Endodermal cell (in vitro differentiated cells): ENCODE data around the gene ELFN1. TPM values are rescaled to one million over a fixed set of nuclear protein-coding genes. Genes with fewer than 3 reads are reported as not detected.
"Not testable (repeated sequence)": the region's sequence is repeated elsewhere in the genome, so short reads cannot be mapped to it uniquely, and the experiment has no call there.

Source experiments
- DNase-seq: peaks from one replicate; pipeline ENCODE4 v3.0.0-alpha.2; 2017
- H3K27ac ChIP-seq: 2 replicates; pipeline ENCODE4 v1.5.1; 2013; ENCODE audit warnings: mild to moderate bottlenecking, low read depth, low read length, moderate library complexity
- H3K27me3 ChIP-seq: 2 replicates; pipeline ENCODE4 v1.6.1; 2013; ENCODE audit warnings: mild to moderate bottlenecking, low read length, moderate library complexity; ENCODE audit not compliant: insufficient read depth, control insufficient read depth, poor library complexity, severe bottlenecking
- H3K36me3 ChIP-seq: 2 replicates; pipeline ENCODE4 v1.7.0; 2013; ENCODE audit warnings: mild to moderate bottlenecking, low read length, moderate library complexity; ENCODE audit not compliant: control insufficient read depth, insufficient read depth
- H3K4me1 ChIP-seq: one replicate; pipeline ENCODE4 v1.7.0; 2013; ENCODE audit warnings: low read length; ENCODE audit not compliant: control insufficient read depth, insufficient read depth
- H3K4me3 ChIP-seq: 2 replicates; pipeline ENCODE4 v1.5.1; 2013; ENCODE audit warnings: mild to moderate bottlenecking, low read length, moderate library complexity
- H3K9ac ChIP-seq: 2 replicates; pipeline ENCODE4 v1.6.1; 2013; ENCODE audit warnings: mild to moderate bottlenecking, low read length, moderate library complexity; ENCODE audit not compliant: poor library complexity, severe bottlenecking; ENCODE audit errors: extremely low read depth
- H3K9me3 ChIP-seq: 2 replicates; pipeline ENCODE4 v1.6.1; 2013; ENCODE audit warnings: mild to moderate bottlenecking, low read length, moderate library complexity; ENCODE audit not compliant: control insufficient read depth
- H3K27ac Mint-ChIP-seq: 2 replicates; pipeline ENCODE4 v1.8.0; 2020; ENCODE audit warnings: mixed read lengths
- H3K27me3 Mint-ChIP-seq: 2 replicates; pipeline ENCODE4 v1.8.0; 2021; ENCODE audit warnings: mild to moderate bottlenecking, mixed read lengths; ENCODE audit not compliant: insufficient read depth
- H3K36me3 Mint-ChIP-seq: 2 replicates; pipeline ENCODE4 v1.8.0; 2020; ENCODE audit warnings: low read depth, mixed read lengths
- H3K4me1 Mint-ChIP-seq: 2 replicates; pipeline ENCODE4 v1.8.0; 2020; ENCODE audit warnings: mixed read lengths
- H3K4me3 Mint-ChIP-seq: 2 replicates; pipeline ENCODE4 v1.8.0; 2020; ENCODE audit warnings: mild to moderate bottlenecking, moderate library complexity, mixed read lengths
- H3K9me3 Mint-ChIP-seq: 2 replicates; pipeline ENCODE4 v1.8.0; 2020; ENCODE audit warnings: mild to moderate bottlenecking, mixed read lengths
- CTCF ChIP-seq: fragments of 200-600 bp; sonication (generic); conservative IDR thresholded peaks from 2 replicates; pipeline ENCODE4 v1.5.0; 2021; ENCODE audit warnings: antibody characterized with exemption, mild to moderate bottlenecking
- WGBS, 2 experiments: methylation state at CpG; one replicate each; pipeline versions ENCODE4 v1.1.5 to v1.1.7; 2013; ENCODE audit warnings: missing lambda C conversion rate in 2 of 2, mixed read lengths in 1 of 2; ENCODE audit not compliant: insufficient coverage in 1 of 2, insufficient read length in 1 of 2; 5-methylcytosine and 5-hydroxymethylcytosine counted together
- total RNA-seq, 2 donors: library from RNA; stranded (reverse); fragmentation: NEBNext Ultra II Directional in 1 of 2; extraction: Animal tissue kit (Norgen Biotek cat#: 25700) in 1 of 2; gene quantifications; 2 replicates in 1 of 2; 3 replicates in 1 of 2; pipeline ENCODE4 v1.2.1, GENCODE V29; 2021

Gene ELFN1
- total RNA-seq, 2 donors from 2014 or later, result 2.1 to 5.0 TPM

GRCh38 chr7:1717095-1717483 is 47.0 kb downstream of the ELFN1 start:
- Histone ChIP-seq H3K9ac (no peak overlapping the region), H3K4me1 (peaks cover 3% of the 10 kb centered on the region), H3K4me3 (no peak overlapping the region), H3K36me3 (no peaks in the 10 kb centered on the region), H3K9me3 (no peaks in the 10 kb centered on the region), H3K27ac (no peak overlapping the region), H3K27me3 (no peaks in the 10 kb centered on the region)
- Mint-ChIP-seq H3K4me1 (peaks cover 30% of the 10 kb centered on the region), H3K27me3 (no peaks in the 10 kb centered on the region), H3K4me3 (no peak overlapping the region), H3K36me3 (peaks cover 3% of the 10 kb centered on the region), H3K27ac (no peak overlapping the region), H3K9me3 (no peaks in the 10 kb centered on the region)
- TF ChIP-seq CTCF, result no peak
- WGBS, 2 experiments, result 89 to 98% methylated on average over 8 to 10 of the region's 10 CpGs
- DNase-seq, result no peak

- 95 to 98% methylated on average over 10 to 15 of the region's 15 CpGs for WGBS, 2 experiments
- Mint-ChIP-seq H3K4me3 (no peak overlapping the region), H3K4me1 (peaks cover 24% of the 10 kb centered on the region)
Measured at GRCh38 chr7:1717903-1718676, 48.0 kb downstream of the ELFN1 start.

GRCh38 chr7:1718850-1719249 is 48.8 kb downstream of the ELFN1 start:
- 89 to 93% methylated on average over 3 to 5 of the region's 10 CpGs for WGBS, 2 experiments
- H3K4me3 Mint-ChIP-seq, H3K4me3 ChIP-seq, H3K27me3 ChIP-seq, H3K27ac ChIP-seq, H3K27ac Mint-ChIP-seq, H3K27me3 Mint-ChIP-seq, H3K36me3 Mint-ChIP-seq, H3K9me3 Mint-ChIP-seq, H3K9me3 ChIP-seq, H3K9ac ChIP-seq, H3K36me3 ChIP-seq, H3K4me1 ChIP-seq: not testable (repeated sequence)
- peak; percentile 75 for DNase-seq
- H3K4me1 Mint-ChIP-seq, result peaks cover 18% of the 10 kb centered on the region

More at GRCh38 chr7:1717903-1718676, 48.0 kb downstream of the ELFN1 start:
- no peak for TF ChIP-seq CTCF
- Histone ChIP-seq H3K9ac (no peak overlapping the region), H3K4me3 (no peak overlapping the region), H3K27ac (no peak overlapping the region), H3K9me3 (no peaks in the 10 kb centered on the region), H3K4me1 (peaks cover 3% of the 10 kb centered on the region), H3K27me3 (no peaks in the 10 kb centered on the region), H3K36me3 (no peaks in the 10 kb centered on the region)
- H3K27ac Mint-ChIP-seq, result no peak overlapping the region
- no peak for DNase-seq
- no peaks in the 10 kb centered on the region for H3K9me3 Mint-ChIP-seq
- peaks cover 3% of the 10 kb centered on the region for H3K36me3 Mint-ChIP-seq
- H3K27me3 Mint-ChIP-seq, result no peaks in the 10 kb centered on the region

GRCh38 chr7:1719256-1719655 is 49.2 kb downstream of the ELFN1 start:
- H3K27ac ChIP-seq, H3K9ac ChIP-seq, H3K27me3 ChIP-seq, H3K4me3 ChIP-seq, H3K36me3 ChIP-seq, H3K27me3 Mint-ChIP-seq, H3K27ac Mint-ChIP-seq, H3K9me3 ChIP-seq, H3K9me3 Mint-ChIP-seq, H3K4me3 Mint-ChIP-seq, H3K36me3 Mint-ChIP-seq, H3K4me1 ChIP-seq: not testable (repeated sequence)
- 72 to 76% methylated on average over 2 to 11 of the region's 13 CpGs for WGBS, 2 experiments
- DNase-seq, result peak; percentile 88
- H3K4me1 Mint-ChIP-seq, result peaks cover 14% of the 10 kb centered on the region
